Astrocyte (in vitro differentiated cells and primary cell): ENCODE data around the gene CDK5RAP2.

ENCODE experiments used
- EZH2 ChIP-seq: IDR thresholded peaks from 2 replicates; pipeline ENCODE4 v1.6.1; 2012; ENCODE audit warnings: mild to moderate bottlenecking, low read length, inconsistent platforms; ENCODE audit not compliant: insufficient read depth
- TF ChIP-seq, protein P1 (sequence below): IDR thresholded peaks from 2 replicates; pipeline ENCODE4 v1.5.1; 2011; ENCODE audit warnings: low read depth, mild to moderate bottlenecking, inconsistent platforms, low read length, moderate library complexity; ENCODE audit not compliant: insufficient read depth

DNA sequence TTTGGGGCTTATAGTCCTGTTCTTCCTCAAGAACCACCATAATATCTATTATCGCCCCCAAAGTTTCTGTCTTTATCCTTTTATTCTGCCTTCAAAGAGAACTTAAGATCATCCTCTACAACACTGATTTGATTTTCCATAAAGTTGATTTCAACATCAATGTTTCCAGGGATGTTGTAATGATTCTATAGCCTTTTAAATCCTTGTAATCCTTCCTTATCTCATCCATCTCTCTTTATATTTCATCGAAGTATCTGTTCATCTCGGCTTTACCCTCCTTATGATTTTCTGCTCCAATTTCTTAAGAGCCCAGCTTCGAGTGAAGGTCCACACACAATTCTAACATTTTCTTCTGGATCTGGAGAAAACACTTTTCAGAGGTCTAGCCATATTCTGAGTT is 218.4 kb downstream of the CDK5RAP2 start:
- TF ChIP-seq, protein P1, sequence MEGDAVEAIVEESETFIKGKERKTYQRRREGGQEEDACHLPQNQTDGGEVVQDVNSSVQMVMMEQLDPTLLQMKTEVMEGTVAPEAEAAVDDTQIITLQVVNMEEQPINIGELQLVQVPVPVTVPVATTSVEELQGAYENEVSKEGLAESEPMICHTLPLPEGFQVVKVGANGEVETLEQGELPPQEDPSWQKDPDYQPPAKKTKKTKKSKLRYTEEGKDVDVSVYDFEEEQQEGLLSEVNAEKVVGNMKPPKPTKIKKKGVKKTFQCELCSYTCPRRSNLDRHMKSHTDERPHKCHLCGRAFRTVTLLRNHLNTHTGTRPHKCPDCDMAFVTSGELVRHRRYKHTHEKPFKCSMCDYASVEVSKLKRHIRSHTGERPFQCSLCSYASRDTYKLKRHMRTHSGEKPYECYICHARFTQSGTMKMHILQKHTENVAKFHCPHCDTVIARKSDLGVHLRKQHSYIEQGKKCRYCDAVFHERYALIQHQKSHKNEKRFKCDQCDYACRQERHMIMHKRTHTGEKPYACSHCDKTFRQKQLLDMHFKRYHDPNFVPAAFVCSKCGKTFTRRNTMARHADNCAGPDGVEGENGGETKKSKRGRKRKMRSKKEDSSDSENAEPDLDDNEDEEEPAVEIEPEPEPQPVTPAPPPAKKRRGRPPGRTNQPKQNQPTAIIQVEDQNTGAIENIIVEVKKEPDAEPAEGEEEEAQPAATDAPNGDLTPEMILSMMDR, result no peak
- no peak for TF ChIP-seq EZH2
